Mesothelial cell of epicardium (in vitro differentiated cells): ENCODE measurements around the gene DDX41. TPM values are rescaled to one million over a fixed set of nuclear protein-coding genes. Genes with fewer than 3 reads are reported as not detected.

Source experiments
- DNase-seq, 2 experiments: peaks; one replicate each; pipeline ENCODE4 v3.0.0; 2021; ENCODE audit warnings: low spot score in 2 of 2; ENCODE audit not compliant: unreplicated experiment in 2 of 2
- H3K27ac Mint-ChIP-seq: 2 replicates; pipeline ENCODE4 v1.8.0; 2021; ENCODE audit warnings: mixed read lengths
- H3K27me3 Mint-ChIP-seq: 2 replicates; pipeline ENCODE4 v1.8.0; 2021; ENCODE audit warnings: low read depth, mixed read lengths
- H3K36me3 Mint-ChIP-seq: 2 replicates; pipeline ENCODE4 v1.8.0; 2021; ENCODE audit warnings: mixed read lengths
- H3K4me1 Mint-ChIP-seq: 2 replicates; pipeline ENCODE4 v1.8.0; 2021; ENCODE audit warnings: mixed read lengths
- H3K4me3 Mint-ChIP-seq: 2 replicates; pipeline ENCODE4 v1.8.0; 2021; ENCODE audit warnings: mild to moderate bottlenecking, moderate library complexity, mixed read lengths
- H3K9me3 Mint-ChIP-seq: 2 replicates; pipeline ENCODE4 v1.8.0; 2021; ENCODE audit warnings: mixed read lengths
- CTCF ChIP-seq: fragments of 200-600 bp; sonication (generic); IDR thresholded peaks from one replicate; pipeline ENCODE4 v1.5.0; 2021; ENCODE audit warnings: antibody characterized with exemption; ENCODE audit not compliant: unreplicated experiment
- total RNA-seq: library from RNA; stranded (reverse); gene quantifications from 3 replicates; pipeline ENCODE4 v1.2.1, GENCODE V29; 2021

DDX41 gene
- total RNA-seq, 1 donor from 2014 or later = 91.2 TPM

GRCh38 chr5:177527595-177527994 lies 10.8 kb upstream of the DDX41 start:
- Mint-ChIP-seq H3K4me1 (no peaks in the 10 kb centered on the region), H3K36me3 (peaks cover 19% of the 10 kb centered on the region), H3K27ac (no peak overlapping the region), H3K27me3 (no peaks in the 10 kb centered on the region), H3K4me3 (no peak overlapping the region), H3K9me3 (no peaks in the 10 kb centered on the region)
- no peak for TF ChIP-seq CTCF
- no peak for DNase-seq

GRCh38 chr5:177526791-177527190 lies 10.0 kb upstream of the DDX41 start:
- Mint-ChIP-seq H3K27me3 (no peaks in the 10 kb centered on the region), H3K4me3 (no peak overlapping the region), H3K9me3 (no peaks in the 10 kb centered on the region), H3K36me3 (peaks cover 16% of the 10 kb centered on the region), H3K4me1 (no peaks in the 10 kb centered on the region), H3K27ac (no peak overlapping the region)
- no peak for TF ChIP-seq CTCF
- DNase-seq = no peak

- H3K36me3 Mint-ChIP-seq = peaks cover 16% of the 10 kb centered on the region
- no peak overlapping the region for H3K4me3 Mint-ChIP-seq
- no peaks in the 10 kb centered on the region for H3K9me3 Mint-ChIP-seq
- H3K4me1 Mint-ChIP-seq = no peaks in the 10 kb centered on the region
- no peak for DNase-seq
- TF ChIP-seq CTCF = no peak
- H3K27ac Mint-ChIP-seq = no peak overlapping the region
- H3K27me3 Mint-ChIP-seq = no peaks in the 10 kb centered on the region
Measured at GRCh38 chr5:177526191-177526590, 9.4 kb upstream of the DDX41 start.

- Mint-ChIP-seq H3K4me1 (no peaks in the 10 kb centered on the region), H3K4me3 (no peak overlapping the region), H3K27ac (no peak overlapping the region), H3K27me3 (no peaks in the 10 kb centered on the region), H3K36me3 (peaks cover 16% of the 10 kb centered on the region), H3K9me3 (no peaks in the 10 kb centered on the region)
- DNase-seq = no peak
- TF ChIP-seq CTCF = no peak
Measured at GRCh38 chr5:177524941-177525655, 8.3 kb upstream of the DDX41 start.

GRCh38 chr5:177524539-177524900 lies 7.8 kb upstream of the DDX41 start:
- no peak overlapping the region for H3K27ac Mint-ChIP-seq
- no peak for DNase-seq
- H3K36me3 Mint-ChIP-seq = peaks cover 18% of the 10 kb centered on the region
- no peaks in the 10 kb centered on the region for H3K27me3 Mint-ChIP-seq
- H3K4me3 Mint-ChIP-seq = no peak overlapping the region
- no peak for TF ChIP-seq CTCF
- H3K9me3 Mint-ChIP-seq = no peaks in the 10 kb centered on the region
- no peaks in the 10 kb centered on the region for H3K4me1 Mint-ChIP-seq
